Liver (tissue), 9 donors: ENCODE measurements around the gene SORBS2. TPM values are rescaled to one million over a fixed set of nuclear protein-coding genes. Genes with fewer than 3 reads are reported as not detected.

Source experiments
- DNase-seq: peaks from one replicate; pipeline ENCODE4 v3.0.0-alpha.2; 2017; ENCODE audit warnings: low spot score
- H3K27ac ChIP-seq, 2 donors: one replicate each; pipeline ENCODE4 v1.7.0; 2013; ENCODE audit warnings: inconsistent platforms in 2 of 2, low read length in 2 of 2, control low read depth in 1 of 2, low read depth in 1 of 2, mild to moderate bottlenecking in 1 of 2
- H3K27me3 ChIP-seq, 4 donors: one replicate each; pipeline versions ENCODE4 v1.6.1 to v1.7.0; 2013; ENCODE audit warnings: low read length in 3 of 4, inconsistent platforms in 1 of 4, mild to moderate bottlenecking in 1 of 4, moderate library complexity in 1 of 4; ENCODE audit not compliant: control insufficient read depth in 4 of 4, insufficient read depth in 4 of 4
- H3K36me3 ChIP-seq, 4 donors: one replicate each; pipeline versions ENCODE4 v1.6.1 to v1.7.0; 2013; ENCODE audit warnings: low read length in 3 of 4, mild to moderate bottlenecking in 3 of 4, low read depth in 1 of 4, moderate library complexity in 1 of 4; ENCODE audit not compliant: control insufficient read depth in 4 of 4, insufficient read depth in 3 of 4
- H3K4me1 ChIP-seq, 4 donors: one replicate each; pipeline versions ENCODE4 v1.6.1 to v1.7.0; 2013; ENCODE audit warnings: low read length in 3 of 4, mild to moderate bottlenecking in 3 of 4, moderate library complexity in 1 of 4; ENCODE audit not compliant: control insufficient read depth in 4 of 4, insufficient read depth in 4 of 4
- H3K4me3 ChIP-seq, 3 donors: one replicate each; pipeline versions ENCODE4 v1.6.1 to v1.7.0; 2013; ENCODE audit warnings: low read length in 3 of 3, control low read depth in 1 of 3, low read depth in 1 of 3, mild to moderate bottlenecking in 1 of 3
- H3K9ac ChIP-seq, 2 donors: one replicate each; pipeline ENCODE4 v1.7.0; 2013; ENCODE audit warnings: low read length in 2 of 2, mild to moderate bottlenecking in 2 of 2, moderate library complexity in 2 of 2, control low read depth in 1 of 2, low read depth in 1 of 2
- H3K9me3 ChIP-seq, 4 donors: one replicate each; pipeline versions ENCODE4 v1.6.1 to v1.7.0; 2013; ENCODE audit warnings: low read length in 3 of 4; ENCODE audit not compliant: control insufficient read depth in 4 of 4
- ATF3 ChIP-seq: IDR thresholded peaks from 2 replicates; pipeline ENCODE4 v1.6.1; 2016; ENCODE audit warnings: antibody characterized with exemption
- CTCF ChIP-seq: fragments of 150-350 bp; IDR thresholded peaks from 2 replicates; pipeline ENCODE4 v1.5.1; 2017; ENCODE audit warnings: improper control_type of control experiment, low read depth, low read length; ENCODE audit not compliant: missing input control
- EGR1 ChIP-seq, 2 donors: IDR thresholded peaks; 2 replicates each; pipeline ENCODE4 v1.6.1; 2016 to 2018; ENCODE audit warnings: antibody characterized with exemption in 2 of 2, low read depth in 2 of 2
- FOXA1 ChIP-seq: IDR thresholded peaks from 2 replicates; pipeline ENCODE4 v1.6.1; 2016; ENCODE audit warnings: antibody characterized with exemption
- FOXA2 ChIP-seq: IDR thresholded peaks from 2 replicates; pipeline ENCODE4 v1.6.1; 2016; ENCODE audit warnings: antibody characterized with exemption
- GABPA ChIP-seq, 2 donors: IDR thresholded peaks in 1 of 2; conservative IDR thresholded peaks in 1 of 2; 2 replicates each; pipeline ENCODE4 v1.6.1; 2016; ENCODE audit warnings: antibody characterized with exemption in 2 of 2, mild to moderate bottlenecking in 1 of 2, moderate library complexity in 1 of 2
- HNF4A ChIP-seq, 2 donors: conservative IDR thresholded peaks; 2 replicates each; pipeline ENCODE4 v1.6.1; 2016; ENCODE audit warnings: antibody characterized with exemption in 2 of 2, mild to moderate bottlenecking in 2 of 2
- HNF4G ChIP-seq: IDR thresholded peaks from 2 replicates; pipeline ENCODE4 v1.6.1; 2016; ENCODE audit warnings: antibody characterized with exemption
- JUND ChIP-seq, 2 donors: IDR thresholded peaks; 2 replicates each; pipeline ENCODE4 v1.6.1; 2016; ENCODE audit warnings: antibody characterized with exemption in 2 of 2
- MAX ChIP-seq: IDR thresholded peaks from 2 replicates; pipeline ENCODE4 v1.6.1; 2016; ENCODE audit warnings: antibody characterized with exemption
- NR2F2 ChIP-seq: IDR thresholded peaks from 2 replicates; pipeline ENCODE4 v1.6.1; 2016; ENCODE audit warnings: antibody characterized with exemption
- RAD21 ChIP-seq, 2 donors: IDR thresholded peaks; 2 replicates each; pipeline ENCODE4 v1.6.1; 2016; ENCODE audit warnings: antibody characterized with exemption in 2 of 2, mild to moderate bottlenecking in 2 of 2
- RXRA ChIP-seq, 2 donors: IDR thresholded peaks; 2 replicates each; pipeline ENCODE4 v1.6.1; 2017 to 2018; ENCODE audit warnings: antibody characterized with exemption in 2 of 2, mild to moderate bottlenecking in 1 of 2
- SP1 ChIP-seq: IDR thresholded peaks from 2 replicates; pipeline ENCODE4 v1.6.1; 2018; ENCODE audit warnings: antibody characterized with exemption, mild to moderate bottlenecking
- TAF1 ChIP-seq: conservative IDR thresholded peaks from 2 replicates; pipeline ENCODE4 v1.6.1; 2016; ENCODE audit warnings: antibody characterized with exemption, mild to moderate bottlenecking
- YY1 ChIP-seq: IDR thresholded peaks from 2 replicates; pipeline ENCODE4 v1.6.1; 2016; ENCODE audit warnings: antibody characterized with exemption, mild to moderate bottlenecking
- WGBS: extraction: QIAGEN DNeasy Blood & Tissue Kit; methylation state at CpG from one replicate; pipeline ENCODE4 v1.1.7; 2013; 5-methylcytosine and 5-hydroxymethylcytosine counted together
- polyA plus RNA-seq, 2 donors: library from polyadenylated mRNA; stranded (reverse) in 1 of 2; unstranded in 1 of 2; fragments of 200-250 nt in 1 of 2; fragments of >200 nt in 1 of 2; fragmentation: Nextera tagmentation in 1 of 2; extraction: Ambion mirVana in 1 of 2; gene quantifications; one replicate each; pipeline versions ENCODE4 v1.2.1 to v1.2.3, GENCODE V29; 2013 to 2015
- total RNA-seq, 2 donors: library from RNA; depleted of rRNA; stranded (reverse); fragments of >200 nt; gene quantifications; one replicate each; pipeline ENCODE4 v1.2.3, GENCODE V29; 2014
- TF ChIP-seq, protein P1 (sequence below): IDR thresholded peaks from 2 replicates; pipeline ENCODE4 v1.6.1; 2016; ENCODE audit warnings: antibody characterized with exemption, mild to moderate bottlenecking
- TF ChIP-seq, protein P2 (sequence below): IDR thresholded peaks from 2 replicates; pipeline ENCODE4 v1.6.1; 2016; ENCODE audit warnings: antibody characterized with exemption
- donor health status: healthy.
- donor health status: healthy.
- donor health status: healthy.
- donor health status: healthy.
- donor health status: healthy.

Gene SORBS2
- total and polyA plus RNA-seq, 4 donors, result 23.3 to 136 (median 59.6) TPM

GRCh38 chr4:185728893-185729292, 83.1 kb downstream of the SORBS2 start (continued):
- TF ChIP-seq, protein P1, sequence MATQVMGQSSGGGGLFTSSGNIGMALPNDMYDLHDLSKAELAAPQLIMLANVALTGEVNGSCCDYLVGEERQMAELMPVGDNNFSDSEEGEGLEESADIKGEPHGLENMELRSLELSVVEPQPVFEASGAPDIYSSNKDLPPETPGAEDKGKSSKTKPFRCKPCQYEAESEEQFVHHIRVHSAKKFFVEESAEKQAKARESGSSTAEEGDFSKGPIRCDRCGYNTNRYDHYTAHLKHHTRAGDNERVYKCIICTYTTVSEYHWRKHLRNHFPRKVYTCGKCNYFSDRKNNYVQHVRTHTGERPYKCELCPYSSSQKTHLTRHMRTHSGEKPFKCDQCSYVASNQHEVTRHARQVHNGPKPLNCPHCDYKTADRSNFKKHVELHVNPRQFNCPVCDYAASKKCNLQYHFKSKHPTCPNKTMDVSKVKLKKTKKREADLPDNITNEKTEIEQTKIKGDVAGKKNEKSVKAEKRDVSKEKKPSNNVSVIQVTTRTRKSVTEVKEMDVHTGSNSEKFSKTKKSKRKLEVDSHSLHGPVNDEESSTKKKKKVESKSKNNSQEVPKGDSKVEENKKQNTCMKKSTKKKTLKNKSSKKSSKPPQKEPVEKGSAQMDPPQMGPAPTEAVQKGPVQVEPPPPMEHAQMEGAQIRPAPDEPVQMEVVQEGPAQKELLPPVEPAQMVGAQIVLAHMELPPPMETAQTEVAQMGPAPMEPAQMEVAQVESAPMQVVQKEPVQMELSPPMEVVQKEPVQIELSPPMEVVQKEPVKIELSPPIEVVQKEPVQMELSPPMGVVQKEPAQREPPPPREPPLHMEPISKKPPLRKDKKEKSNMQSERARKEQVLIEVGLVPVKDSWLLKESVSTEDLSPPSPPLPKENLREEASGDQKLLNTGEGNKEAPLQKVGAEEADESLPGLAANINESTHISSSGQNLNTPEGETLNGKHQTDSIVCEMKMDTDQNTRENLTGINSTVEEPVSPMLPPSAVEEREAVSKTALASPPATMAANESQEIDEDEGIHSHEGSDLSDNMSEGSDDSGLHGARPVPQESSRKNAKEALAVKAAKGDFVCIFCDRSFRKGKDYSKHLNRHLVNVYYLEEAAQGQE, result no peak
- TF ChIP-seq HNF4A (conservative IDR thresholded peaks at IDR 0.05) (no peak), FOXA1 (no peak), TAF1 (no peak), RAD21 (IDR thresholded peaks at IDR 0.05) (no peak)
- TF ChIP-seq, protein P2, sequence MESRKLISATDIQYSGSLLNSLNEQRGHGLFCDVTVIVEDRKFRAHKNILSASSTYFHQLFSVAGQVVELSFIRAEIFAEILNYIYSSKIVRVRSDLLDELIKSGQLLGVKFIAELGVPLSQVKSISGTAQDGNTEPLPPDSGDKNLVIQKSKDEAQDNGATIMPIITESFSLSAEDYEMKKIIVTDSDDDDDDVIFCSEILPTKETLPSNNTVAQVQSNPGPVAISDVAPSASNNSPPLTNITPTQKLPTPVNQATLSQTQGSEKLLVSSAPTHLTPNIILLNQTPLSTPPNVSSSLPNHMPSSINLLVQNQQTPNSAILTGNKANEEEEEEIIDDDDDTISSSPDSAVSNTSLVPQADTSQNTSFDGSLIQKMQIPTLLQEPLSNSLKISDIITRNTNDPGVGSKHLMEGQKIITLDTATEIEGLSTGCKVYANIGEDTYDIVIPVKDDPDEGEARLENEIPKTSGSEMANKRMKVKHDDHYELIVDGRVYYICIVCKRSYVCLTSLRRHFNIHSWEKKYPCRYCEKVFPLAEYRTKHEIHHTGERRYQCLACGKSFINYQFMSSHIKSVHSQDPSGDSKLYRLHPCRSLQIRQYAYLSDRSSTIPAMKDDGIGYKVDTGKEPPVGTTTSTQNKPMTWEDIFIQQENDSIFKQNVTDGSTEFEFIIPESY, result no peak

DNA sequence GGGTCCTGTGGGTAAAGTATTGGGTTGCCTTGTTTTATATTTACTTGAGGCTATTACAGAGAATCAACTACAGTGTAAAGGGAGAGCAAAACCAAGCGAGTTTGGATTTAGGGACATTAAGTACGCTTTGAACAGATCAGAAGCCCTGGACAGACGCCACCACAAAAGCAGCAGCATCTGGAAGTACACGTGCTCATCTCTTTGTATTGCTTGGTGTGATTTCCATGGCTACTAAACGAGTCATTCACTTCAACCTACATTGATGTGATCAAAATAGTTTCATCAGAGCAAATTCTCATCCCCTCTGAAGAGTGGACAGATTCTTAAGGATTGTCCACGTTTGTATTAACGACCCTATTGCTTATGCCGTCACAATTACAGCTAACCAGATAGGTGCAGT, 85.1 kb downstream of the SORBS2 start:
- peak overlapping the region in 1 of 2 donors; percentile 10 for H3K9ac ChIP-seq
- no peak for TF ChIP-seq FOXA2
- TF ChIP-seq HNF4G, result no peak
- TF ChIP-seq FOXA1, result no peak
- TF ChIP-seq JUND (IDR thresholded peaks at IDR 0.05), result peak; percentile 9 to 14
- peak; percentile 32 to 36 for TF ChIP-seq RXRA (IDR thresholded peaks at IDR 0.05)
- TF ChIP-seq YY1, result peak; percentile 68
- TF ChIP-seq HNF4A (conservative IDR thresholded peaks at IDR 0.05), result peak in 1 of 2 donors; percentile 29
- TF ChIP-seq, protein P2, result no peak
- peak; percentile 54 for TF ChIP-seq ATF3
- no peak for TF ChIP-seq CTCF
- TF ChIP-seq EGR1 (IDR thresholded peaks at IDR 0.05; ENCODE audit: low read depth in 2 of 2), result no peak
- peak; percentile 81 for TF ChIP-seq MAX
- TF ChIP-seq, protein P1, result no peak
- TF ChIP-seq TAF1, result no peak
- no peak for TF ChIP-seq GABPA (IDR thresholded peaks at IDR 0.05 in 1 of 2, conservative IDR thresholded peaks at IDR 0.05 in 1 of 2)
- TF ChIP-seq NR2F2, result no peak
- TF ChIP-seq RAD21 (IDR thresholded peaks at IDR 0.05), result peak in 1 of 2 donors; percentile 42
- TF ChIP-seq SP1, result peak; percentile 65
- H3K27ac ChIP-seq, result peak overlapping the region; percentile 59 to 75
- no peak for DNase-seq
- no peaks in the 10 kb centered on the region for H3K9me3 ChIP-seq
- WGBS, result 33% methylated on average over 8 of the region's 8 CpGs
- peaks cover 0 to 2% (median 0%) of the 10 kb centered on the region in 4 donors for H3K36me3 ChIP-seq
- H3K4me1 ChIP-seq, result peaks cover 3 to 59% (median 27%) of the 10 kb centered on the region in 4 donors
- H3K27me3 ChIP-seq, result no peaks in the 10 kb centered on the region
- no peak overlapping the region for H3K4me3 ChIP-seq
